GM10266 (cell line): Measurements from ENCODE around the gene MYO5B.

Source experiments
- DNase-seq: peaks from one replicate; pipeline ENCODE4 v3.0.0; 2012; ENCODE audit errors: extremely low spot score
- TF ChIP-seq, protein P1 (sequence below): IDR thresholded peaks from 2 replicates; pipeline ENCODE4 v1.5.1; 2012; ENCODE audit warnings: mild to moderate bottlenecking, low read depth; ENCODE audit not compliant: control insufficient read depth, insufficient read depth; ENCODE audit errors: missing control alignments

The MYO5B gene

GRCh38 chr18:50187659-50188058 lies 7.3 kb downstream of the MYO5B start:
- DNase-seq, result no peak
- TF ChIP-seq, protein P1, sequence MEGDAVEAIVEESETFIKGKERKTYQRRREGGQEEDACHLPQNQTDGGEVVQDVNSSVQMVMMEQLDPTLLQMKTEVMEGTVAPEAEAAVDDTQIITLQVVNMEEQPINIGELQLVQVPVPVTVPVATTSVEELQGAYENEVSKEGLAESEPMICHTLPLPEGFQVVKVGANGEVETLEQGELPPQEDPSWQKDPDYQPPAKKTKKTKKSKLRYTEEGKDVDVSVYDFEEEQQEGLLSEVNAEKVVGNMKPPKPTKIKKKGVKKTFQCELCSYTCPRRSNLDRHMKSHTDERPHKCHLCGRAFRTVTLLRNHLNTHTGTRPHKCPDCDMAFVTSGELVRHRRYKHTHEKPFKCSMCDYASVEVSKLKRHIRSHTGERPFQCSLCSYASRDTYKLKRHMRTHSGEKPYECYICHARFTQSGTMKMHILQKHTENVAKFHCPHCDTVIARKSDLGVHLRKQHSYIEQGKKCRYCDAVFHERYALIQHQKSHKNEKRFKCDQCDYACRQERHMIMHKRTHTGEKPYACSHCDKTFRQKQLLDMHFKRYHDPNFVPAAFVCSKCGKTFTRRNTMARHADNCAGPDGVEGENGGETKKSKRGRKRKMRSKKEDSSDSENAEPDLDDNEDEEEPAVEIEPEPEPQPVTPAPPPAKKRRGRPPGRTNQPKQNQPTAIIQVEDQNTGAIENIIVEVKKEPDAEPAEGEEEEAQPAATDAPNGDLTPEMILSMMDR, result no peak

DNA sequence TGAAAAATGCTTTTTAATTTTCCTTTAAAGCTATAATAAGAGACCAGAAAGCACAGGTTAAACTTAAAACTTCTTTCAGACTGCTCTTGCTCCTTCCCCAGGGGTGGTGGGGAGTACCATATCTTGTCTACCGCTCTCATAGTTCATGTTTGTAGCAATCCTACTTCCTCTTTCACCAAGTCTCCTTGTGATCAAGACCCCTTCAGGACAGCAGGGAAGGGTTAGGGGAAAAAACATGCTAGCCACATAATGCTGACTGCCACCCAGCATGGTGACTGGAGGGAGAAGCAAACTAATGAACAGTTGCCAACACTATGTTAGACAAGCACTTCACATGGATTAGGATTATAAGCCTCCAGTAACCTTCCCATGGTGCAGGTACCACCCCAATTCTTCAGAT lies 8.6 kb downstream of the MYO5B start:
- TF ChIP-seq, protein P1, result no peak
- DNase-seq, result no peak

- no peak for DNase-seq
- TF ChIP-seq, protein P1, result no peak
These were observed 11.4 kb downstream of the MYO5B start for GRCh38 chr18:50183556-50183955.

GRCh38 chr18:50182511-50182910 lies 12.4 kb downstream of the MYO5B start:
- DNase-seq, result no peak
- TF ChIP-seq, protein P1, result no peak

DNA sequence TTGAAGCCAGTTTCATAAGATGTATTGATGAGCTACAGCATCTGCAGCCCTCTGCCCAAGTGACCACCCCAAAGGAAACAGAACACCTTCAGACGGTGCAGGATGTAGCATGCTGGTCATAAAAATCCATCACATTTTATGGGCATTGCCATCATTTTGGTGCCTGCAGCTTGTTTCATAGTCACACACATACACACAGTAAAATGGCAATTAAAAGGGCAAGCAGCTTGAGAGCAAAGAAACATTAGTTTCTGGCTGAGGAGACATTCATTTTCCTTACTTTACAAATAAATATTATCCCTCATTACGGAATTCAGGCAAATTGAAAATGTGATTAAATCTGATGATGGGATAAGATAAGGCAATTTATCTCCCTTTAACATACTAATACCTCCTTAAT lies 13.4 kb downstream of the MYO5B start:
- TF ChIP-seq, protein P1, result no peak
- no peak for DNase-seq

- no peak for DNase-seq
- TF ChIP-seq, protein P1, result no peak
These were observed 15.5 kb downstream of the MYO5B start for GRCh38 chr18:50179465-50179864.

- no peak for DNase-seq
These were observed 17.5 kb downstream of the MYO5B start for GRCh38 chr18:50177294-50177992.

More at GRCh38 chr18:50177294-50177992, 17.5 kb downstream of the MYO5B start:
- TF ChIP-seq, protein P1, result no peak
